ENCODE data around the gene MARCHF9. TPM values are rescaled to one million over a fixed set of nuclear protein-coding genes. Genes with fewer than 3 reads are reported as not detected.

MARCHF9 gene
- total RNA-seq, 2 donors from 2014 or later, result 12.2 to 13.1 TPM

GRCh38 chr12:57749061-57749460 lies 5.8 kb upstream of the MARCHF9 start:
- intact Hi-C loops (cut with DNase I, micrococcal nuclease), result no loop called here
- no peak for ATAC-seq
- no peak for DNase-seq

DNA sequence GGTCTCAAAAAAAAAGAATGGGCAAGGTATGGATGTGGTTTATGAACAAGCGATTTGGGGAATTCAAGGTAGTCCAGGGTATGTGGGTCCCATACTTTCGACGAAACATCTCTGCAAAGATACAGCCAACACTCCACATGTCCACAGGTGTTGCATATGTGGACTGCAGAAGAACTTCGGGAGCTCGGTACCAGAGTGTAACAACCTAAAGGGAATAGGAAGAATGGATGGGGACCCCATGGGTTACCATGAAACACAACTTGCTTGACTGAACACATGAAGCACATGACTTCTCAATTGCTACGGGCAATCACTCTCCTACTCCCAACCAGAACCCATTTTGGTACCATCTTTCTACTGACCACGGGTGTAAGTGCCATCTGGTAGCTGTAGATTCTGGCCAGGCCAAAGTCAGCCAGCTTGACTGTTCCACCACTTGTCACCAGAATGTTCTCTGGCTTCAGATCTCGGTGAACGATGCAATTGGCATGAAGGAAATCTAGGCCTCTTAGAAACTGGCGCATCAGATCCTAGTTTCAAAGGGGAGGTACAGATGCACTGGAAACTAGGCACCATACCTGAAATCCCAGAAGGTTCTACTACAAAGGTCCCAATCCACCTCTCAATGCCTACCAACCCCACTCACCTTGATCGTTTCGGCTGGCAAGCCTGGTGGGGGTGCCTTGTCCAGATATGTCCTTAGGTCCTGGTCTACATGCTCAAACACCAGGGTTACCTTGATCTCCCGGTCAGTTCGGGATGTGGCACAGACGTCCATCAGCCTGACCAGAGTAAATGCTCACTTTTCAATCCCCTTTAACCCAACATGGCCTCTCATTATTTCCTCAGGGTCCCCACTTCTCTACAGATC lies 4.1 kb upstream of the MARCHF9 start:
- no peak for DNase-seq
- intact Hi-C loops (cut with DNase I, micrococcal nuclease), result no loop called here
- no peak for ATAC-seq

DNA sequence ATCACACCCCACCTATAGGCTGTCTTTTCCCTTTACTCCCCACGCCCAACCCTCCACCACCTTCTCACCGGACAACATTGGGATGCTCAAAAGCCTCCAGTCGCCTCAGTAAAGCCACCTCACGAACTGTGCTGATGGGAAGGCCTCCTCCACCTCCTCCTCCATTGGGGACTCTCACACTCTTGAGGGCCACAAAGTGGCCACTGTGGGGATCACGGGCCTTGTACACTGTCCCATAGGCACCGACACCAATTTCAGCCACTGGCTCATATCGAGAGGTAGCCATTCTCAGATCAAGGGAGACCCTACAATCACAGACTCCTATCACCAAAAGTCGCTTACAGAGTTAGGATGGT lies 3.5 kb upstream of the MARCHF9 start:
- ATAC-seq, result no peak
- intact Hi-C loops (cut with DNase I, micrococcal nuclease), result no loop called here
- DNase-seq, result no peak

- ATAC-seq, result peak; percentile 73
- intact Hi-C loops (cut with DNase I, micrococcal nuclease), result no loop called here
- DNase-seq, result peak; percentile 99 to 100
Measured at GRCh38 chr12:57751788-57752667, 2.9 kb upstream of the MARCHF9 start, which contains the start of gene CDK4. CDK4 (minus strand) TSS chr12:57752310; CDS start chr12:57751717, 593 bp downstream.

DNA sequence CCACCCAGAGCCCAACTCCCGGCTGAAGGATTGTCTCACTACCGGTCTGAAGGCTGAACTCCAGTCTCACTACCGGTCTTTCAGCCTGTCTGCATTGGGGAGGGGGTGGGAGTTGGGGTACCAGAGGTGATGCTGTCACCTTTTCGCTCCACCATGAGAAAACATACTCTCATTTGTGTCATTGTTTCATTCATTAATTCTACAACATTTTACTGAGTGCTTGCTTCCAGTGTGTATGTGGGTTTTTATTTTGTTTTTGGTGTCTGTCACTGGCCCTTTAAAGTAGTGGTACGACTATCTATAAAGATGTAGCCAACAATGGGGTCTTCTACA lies 2.3 kb upstream of the MARCHF9 start:
- DNase-seq (no peak), ATAC-seq (no peak)
- intact Hi-C loops (cut with DNase I, micrococcal nuclease), result no loop called here

DNA sequence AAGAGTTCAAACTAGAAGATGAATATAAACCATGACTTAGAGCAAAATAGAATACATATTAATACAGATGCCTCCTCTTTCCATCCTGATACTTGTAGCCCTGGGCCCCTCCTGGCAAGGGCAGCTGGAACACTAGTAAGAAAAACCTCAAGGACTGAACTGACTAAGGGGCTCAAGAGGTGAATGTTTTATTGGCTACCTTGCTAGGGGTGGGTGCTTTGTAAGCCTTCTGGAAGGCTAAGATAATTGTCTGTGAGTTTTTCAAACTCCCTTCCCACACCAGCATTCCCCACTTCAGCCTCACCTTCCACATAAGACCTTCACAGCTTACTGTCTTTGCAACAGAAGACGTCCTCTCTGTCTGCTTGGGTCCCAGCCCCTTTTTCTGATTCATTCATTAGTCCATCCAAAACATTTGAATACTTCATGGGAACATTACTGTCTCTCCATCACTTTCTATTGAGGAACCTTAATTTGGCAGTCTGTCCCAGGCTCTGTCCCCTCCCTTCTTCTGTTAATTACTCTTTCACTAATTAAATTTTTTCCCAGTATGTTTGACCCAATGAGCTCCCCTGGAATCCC lies 1.1 kb upstream of the MARCHF9 start:
- DNase-seq, result no peak
- intact Hi-C loops (cut with DNase I, micrococcal nuclease), result no loop called here
- ATAC-seq, result no peak

- DNase-seq (no peak), ATAC-seq (no peak)
- intact Hi-C loops (cut with DNase I, micrococcal nuclease), result no loop called here
Measured at GRCh38 chr12:57755194-57755453, 221 bp downstream of the MARCHF9 start.

DNA sequence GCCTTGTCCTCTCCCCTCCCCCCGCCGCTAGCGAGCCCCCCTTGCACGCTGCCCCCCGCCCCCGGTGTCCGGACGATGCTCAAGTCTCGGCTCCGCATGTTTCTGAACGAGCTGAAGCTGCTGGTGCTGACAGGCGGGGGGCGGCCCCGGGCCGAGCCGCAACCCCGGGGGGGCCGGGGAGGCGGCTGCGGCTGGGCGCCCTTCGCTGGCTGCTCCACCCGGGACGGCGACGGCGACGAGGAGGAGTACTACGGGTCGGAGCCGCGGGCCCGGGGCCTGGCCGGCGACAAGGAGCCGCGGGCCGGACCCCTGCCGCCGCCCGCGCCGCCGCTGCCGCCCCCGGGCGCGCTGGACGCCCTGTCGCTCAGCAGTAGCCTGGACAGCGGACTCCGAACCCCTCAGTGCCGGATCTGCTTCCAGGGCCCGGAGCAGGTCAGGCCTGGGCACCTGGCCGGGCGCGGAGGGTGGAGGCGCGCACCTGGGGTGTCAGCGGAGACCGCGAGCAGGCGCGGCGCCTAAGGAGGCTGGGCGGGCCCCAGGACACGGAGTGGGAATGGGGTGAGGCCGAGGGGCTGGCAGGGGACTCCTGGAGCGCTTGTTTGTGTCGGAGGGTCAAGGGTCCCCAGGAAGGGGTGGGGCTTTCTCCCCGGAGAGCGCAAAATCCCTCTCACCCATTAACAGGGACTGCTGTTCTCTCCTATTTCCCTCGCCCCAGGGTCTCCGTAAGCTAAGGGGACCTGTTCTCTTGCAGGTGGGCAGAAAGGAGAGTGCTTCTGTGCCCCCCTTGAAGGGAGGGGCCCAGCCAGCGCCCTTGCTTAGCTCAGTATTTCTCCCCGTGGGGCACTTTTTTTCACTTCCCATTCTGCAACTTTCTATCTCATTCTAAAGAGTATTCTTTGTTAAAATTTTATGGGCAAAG lies 810 bp downstream of the MARCHF9 start:
- intact Hi-C loops (cut with DNase I, micrococcal nuclease), result no loop called here
- DNase-seq (peak; percentile 60 to 75), ATAC-seq (peak; percentile 31)

GRCh38 chr12:57756406-57757341 lies 1.8 kb downstream of the MARCHF9 start:
- intact Hi-C loops (cut with DNase I, micrococcal nuclease), result no loop called here
- no peak for ATAC-seq
- DNase-seq, result peak in 1 of 2 donors; percentile 69

DNA sequence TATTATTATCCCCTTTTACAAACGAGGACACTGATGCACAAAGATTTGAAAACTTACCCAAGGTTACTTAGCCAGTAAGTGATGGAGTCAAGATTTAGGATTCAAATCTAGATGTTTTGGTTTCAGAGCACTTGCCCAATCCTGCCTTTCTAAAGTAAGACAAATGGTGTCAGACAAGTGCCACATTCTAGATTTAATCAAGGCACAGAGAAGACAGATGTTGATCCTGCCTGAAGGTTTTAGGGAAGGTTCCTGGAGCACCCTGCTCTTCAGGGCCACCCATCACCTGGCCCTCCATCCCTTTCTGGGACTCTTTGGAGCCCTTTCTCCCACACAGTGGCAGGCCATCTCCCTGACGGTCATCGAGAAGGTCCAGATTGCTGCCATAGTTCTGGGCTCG lies 2.9 kb downstream of the MARCHF9 start:
- no peak for DNase-seq
- ATAC-seq, result no peak
- intact Hi-C loops (cut with DNase I, micrococcal nuclease), result no loop called here

DNA sequence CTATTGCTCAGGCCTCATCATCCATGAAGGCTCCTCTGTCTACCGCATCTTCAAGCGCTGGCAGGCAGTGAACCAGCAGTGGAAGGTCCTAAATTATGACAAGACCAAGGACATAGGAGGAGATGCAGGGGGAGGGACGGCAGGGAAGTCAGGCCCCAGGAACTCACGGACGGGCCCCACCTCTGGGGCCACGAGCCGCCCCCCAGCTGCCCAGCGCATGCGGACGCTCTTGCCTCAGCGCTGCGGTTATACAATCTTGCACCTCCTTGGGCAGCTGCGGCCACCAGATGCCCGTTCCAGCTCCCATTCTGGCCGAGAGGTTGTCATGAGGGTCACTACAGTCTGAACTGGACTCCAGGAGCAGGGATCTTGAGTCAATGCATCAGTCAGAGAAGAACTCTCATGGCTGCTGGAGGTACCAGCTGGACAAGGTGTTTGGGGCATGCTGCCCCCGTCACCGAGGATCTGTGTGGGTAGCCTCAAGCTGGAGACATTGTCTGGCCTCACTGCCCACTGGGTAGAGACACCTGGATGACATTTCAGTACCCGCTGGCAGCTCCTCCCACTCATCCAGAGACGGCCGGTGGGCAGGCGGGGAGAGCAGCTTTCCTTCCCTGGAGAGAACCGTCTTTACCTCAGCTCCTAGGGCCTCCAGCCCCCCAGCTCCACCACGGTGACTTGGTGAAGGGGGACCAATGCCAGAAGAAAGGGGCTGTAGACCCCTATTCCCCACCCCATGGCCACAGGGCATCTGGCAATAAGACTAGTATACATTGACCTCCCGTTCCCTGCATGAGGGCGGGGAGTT lies 3.9 kb downstream of the MARCHF9 start:
- DNase-seq (no peak), ATAC-seq (no peak)
- intact Hi-C loops (cut with DNase I, micrococcal nuclease), result no loop called here

DNA sequence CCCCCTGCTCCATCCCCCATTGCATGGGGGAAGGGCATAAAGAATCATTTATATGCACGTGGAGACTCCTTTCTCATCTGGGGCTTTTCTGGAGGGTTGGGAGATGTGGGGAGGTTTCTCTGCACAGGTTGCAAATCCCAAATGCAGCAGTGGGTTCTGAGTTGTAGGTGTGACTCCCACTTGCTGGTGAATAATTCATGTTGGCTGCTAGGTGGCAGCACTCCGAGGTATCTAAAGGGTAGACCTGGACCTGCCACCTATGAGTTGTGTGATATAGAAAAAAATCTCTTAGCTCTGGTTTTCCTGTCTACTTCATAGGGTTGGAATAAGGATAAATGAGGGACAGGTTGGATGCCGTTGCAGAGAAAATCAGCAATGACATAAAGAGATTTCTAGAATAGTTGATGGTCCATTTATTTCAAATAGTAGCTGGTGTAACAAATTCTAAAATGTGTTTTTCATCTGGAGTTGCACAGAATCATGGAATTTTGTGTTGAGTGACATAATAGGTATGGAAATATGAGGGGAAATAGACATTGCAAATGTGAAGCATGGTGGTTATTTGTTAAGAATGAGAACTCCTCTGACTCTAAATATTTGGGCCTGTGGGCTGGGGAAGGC lies 4.6 kb downstream of the MARCHF9 start:
- intact Hi-C loops (cut with DNase I, micrococcal nuclease), result no loop called here
- no peak for DNase-seq
- ATAC-seq, result peak; percentile 18

DNA sequence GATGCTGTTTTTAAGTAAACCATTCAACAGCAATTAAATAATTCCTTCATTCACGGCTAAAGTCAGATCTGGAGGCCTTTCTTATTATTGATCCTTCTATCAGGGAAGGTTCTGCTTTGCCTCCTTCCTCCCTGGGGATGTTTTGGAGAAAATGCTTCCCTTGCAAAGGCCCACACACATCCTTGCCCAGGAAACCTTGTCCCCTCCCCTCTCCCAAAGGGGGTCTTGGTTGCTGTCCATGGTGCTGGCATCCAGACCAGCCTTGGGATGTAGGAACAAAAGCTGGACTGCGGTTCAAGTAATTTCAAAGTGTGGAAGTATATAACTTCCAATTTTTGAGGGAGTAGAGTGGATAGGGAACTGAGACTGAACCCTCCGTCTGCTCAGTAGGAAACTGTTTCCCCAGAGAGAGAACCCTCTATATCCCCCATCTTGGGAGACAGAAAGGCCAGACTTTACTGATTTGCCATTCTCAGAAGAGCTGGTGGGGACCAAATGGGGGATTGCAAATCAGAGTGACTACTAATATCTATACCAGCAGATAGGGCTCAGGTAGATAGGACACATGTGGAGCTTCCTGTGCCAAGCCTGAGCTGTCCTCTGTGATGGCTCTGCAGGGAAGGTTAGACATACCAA lies 5.6 kb downstream of the MARCHF9 start:
- DNase-seq, result no peak
- no peak for ATAC-seq
- intact Hi-C loops (cut with DNase I, micrococcal nuclease), result no loop called here

DNA sequence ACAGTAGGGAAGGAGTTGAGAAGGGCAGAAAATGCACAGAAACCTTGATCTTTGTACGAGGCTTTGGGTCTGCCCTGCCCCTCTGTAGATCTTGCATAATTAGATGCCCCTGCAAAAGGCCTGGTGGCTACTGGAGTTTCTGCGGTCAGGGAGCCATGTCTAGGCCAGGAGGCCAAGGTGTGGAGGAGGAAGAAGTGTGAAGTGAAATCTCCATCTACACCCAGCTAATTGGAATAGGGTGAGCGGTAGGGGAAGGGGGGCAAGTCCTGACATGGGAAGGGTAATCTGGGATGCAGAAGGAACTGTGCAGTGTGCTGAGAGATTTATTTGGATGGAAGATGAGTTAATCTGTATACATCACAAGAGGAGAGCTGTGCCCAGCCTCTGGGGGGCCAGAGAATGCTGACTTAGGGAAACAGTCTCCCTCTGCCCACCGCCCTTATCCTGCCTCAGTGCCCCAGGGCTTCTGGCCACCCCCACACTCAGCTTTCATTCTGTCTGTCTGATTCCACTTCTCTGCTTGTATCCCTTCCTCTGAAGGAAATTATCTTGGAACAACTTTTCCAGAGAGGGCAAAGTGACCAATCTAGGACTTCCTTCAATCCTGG lies 6.6 kb downstream of the MARCHF9 start:
- DNase-seq (no peak), ATAC-seq (no peak)
- intact Hi-C loops (cut with DNase I, micrococcal nuclease), result no loop called here

- intact Hi-C loops (cut with DNase I, micrococcal nuclease), result no loop called here
- no peak for DNase-seq
Measured at GRCh38 chr12:57762463-57762862, 7.6 kb downstream of the MARCHF9 start.

More at GRCh38 chr12:57762463-57762862, 7.6 kb downstream of the MARCHF9 start:
- no peak for ATAC-seq

All from left colon (tissue), 2 donors.